Hepatic stellate cell (primary cell): ENCODE measurements around the gene EGFL8.

Source experiments
- DNase-seq: peaks from one replicate; pipeline ENCODE4 v3.0.0; 2011; ENCODE audit warnings: low spot score

Gene EGFL8

DNA sequence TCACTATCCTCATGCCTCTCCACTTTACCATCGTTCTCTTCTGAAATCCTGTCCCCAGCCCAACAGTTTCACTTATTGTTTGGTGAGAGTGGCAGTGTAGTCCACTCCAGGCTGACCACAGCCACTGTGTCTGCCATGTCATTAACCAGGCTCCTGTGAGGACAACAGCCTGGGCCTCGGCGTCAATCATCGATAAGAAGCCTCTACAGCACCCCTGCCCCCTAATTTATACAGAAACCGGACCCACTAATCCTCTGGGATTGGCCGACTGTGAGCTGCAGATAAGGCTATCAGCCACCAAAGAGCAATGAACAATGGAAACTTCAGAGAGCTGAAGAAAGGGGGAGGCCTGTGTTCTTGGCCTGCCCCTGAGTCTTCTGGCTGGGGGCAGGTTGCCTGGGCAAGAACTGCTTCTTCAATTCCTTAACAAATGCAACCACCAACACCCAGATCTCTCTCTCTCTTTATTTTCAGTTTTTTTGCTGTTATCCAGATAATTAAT is 3.4 kb downstream of the EGFL8 start:
- no peak for DNase-seq

DNA sequence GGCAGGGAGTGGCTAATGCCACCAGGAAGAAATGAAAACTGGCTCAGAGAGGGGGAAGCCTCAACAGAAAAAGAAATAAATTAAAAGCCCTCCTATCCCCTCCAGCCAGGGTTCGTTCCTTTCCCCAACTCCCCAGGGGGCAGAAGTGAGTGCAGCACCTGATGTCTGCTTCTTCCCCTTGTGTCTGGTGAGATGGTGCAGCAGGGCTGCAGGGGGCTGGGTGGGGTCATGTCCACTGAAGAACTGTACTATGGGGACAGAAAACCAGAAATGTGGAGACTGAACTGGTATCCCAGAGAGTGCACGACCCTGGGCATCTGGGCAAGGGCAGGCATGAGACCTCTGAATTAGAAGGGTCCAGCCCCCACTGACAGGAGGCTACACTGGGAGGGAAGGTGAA is 4.0 kb downstream of the EGFL8 start:
- no peak for DNase-seq

DNA sequence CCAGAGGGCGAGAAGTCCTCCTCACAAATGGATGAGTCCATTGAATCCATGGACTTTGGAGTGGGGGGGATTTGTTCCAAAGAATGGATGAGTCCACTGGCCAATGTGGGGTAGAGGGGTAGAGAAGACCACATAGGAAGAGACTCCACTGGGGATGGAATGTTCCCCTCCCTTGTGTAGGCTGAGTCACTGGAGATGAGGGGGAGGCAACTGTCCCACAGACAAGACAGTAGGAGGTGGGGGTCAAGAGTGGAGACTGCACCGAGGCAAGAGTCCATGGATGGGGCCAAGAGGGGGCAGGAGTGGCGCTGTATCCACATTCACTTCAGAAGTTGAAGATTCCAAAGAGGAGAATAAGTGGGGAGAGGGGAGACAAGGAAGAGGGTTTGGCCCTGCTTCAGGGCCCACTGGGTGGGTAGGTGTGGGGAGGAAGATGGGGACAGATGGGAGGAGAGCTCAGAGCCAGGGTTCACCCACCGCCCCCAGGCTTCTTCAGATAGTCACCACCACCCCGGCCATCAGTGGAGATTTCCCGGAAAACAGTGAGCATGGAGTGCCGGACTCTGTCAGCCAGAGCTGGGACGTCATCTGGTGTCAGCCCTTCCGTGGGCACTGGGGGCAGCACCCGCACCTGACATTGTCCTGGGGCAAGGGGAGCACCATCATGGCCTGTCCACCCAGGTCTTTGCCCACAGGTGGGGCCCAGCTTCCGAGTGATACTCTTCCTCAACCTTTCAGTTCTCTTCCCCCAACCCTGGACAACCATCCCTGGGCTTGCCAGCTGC is 4.6 kb downstream of the EGFL8 start:
- DNase-seq, result no peak

DNA sequence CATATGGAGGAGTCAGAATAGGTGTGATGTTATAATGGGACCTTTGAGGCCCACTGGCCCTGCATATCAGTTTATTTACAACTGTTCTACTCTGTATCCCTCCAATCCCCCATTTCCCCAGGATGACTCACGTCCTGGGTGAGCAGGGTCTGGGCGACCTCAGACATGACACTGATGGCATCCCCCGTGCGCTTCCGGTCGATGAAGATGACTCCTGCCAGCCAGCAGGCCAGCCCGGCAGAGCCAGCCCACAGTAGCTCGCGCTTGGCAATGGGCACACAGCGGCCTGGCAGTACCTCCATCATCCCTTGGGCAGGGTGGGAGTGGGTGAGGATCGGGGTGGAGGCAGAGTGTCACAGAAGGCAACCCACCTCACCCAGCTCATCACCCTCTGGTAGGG is 5.9 kb downstream of the EGFL8 start:
- no peak for DNase-seq

DNA sequence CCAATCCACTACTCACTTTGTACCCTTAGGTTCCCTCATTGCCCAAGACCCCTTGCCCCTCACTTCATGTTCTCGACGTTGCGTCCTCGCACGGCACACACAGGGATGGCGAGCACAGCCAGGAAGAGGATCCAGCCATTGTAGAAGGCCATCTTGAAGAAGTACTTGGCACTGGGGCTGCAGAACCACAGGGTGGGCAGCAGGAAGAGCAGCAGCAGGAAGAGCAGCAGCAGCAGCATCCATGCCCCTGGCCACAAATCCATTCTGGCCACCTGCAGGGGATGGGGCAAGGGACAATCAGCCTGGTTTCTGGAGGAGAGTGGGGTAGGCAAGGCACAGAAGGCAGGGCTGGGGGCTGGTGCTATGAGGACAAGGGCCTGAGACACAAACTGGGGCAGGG is 6.8 kb downstream of the EGFL8 start:
- no peak for DNase-seq

DNA sequence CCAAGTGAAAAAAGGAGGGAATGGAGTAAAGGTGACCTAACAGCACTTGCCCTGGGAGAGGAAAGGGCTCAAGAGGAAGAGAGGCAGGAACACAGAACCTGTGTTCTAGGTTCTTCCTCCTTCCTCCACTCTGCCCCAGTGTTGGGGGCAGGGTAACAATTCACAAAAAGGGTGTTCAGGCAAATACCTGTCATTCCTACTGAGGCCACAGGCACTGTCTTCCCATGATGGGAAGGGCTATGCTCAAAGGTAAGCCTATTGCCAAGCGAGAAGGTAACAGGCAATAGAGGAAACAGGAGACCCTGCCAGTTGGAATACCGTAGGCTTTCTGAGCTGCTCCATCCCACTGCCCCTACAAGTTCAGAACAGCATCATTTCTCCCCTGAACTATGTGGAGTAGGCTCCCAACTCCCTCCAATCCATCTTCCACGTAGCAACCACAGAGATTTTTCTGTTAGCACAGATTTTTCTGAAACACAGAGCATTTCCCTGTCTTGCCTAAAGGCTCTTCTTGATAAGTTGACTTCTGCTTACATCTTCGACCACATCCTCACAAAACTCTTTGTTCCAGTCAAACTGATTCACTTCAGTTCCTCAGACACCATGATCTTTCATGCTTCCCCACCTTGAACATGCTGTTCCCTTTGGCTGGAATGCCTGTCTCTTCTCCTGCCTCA is 8.8 kb downstream of the EGFL8 start:
- no peak for DNase-seq

DNA sequence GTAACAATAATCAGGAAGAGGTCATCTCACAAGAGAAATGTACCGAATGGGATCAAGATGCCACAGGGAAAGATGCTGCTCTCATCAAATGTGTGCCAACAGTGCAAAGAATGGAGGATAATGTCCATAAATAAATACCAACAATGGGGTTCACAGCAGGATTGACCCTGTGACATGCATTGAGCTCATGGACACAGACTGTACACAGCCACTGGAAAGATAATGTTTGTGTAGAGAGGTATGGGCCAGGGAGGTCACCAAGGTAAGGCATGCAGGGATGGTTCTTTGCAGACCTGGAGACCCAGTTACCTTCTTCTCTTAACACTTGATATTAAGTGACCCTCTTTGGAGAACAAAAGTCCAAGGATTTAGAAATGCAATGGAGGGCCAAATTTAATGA is 10.0 kb downstream of the EGFL8 start:
- DNase-seq, result no peak

DNA sequence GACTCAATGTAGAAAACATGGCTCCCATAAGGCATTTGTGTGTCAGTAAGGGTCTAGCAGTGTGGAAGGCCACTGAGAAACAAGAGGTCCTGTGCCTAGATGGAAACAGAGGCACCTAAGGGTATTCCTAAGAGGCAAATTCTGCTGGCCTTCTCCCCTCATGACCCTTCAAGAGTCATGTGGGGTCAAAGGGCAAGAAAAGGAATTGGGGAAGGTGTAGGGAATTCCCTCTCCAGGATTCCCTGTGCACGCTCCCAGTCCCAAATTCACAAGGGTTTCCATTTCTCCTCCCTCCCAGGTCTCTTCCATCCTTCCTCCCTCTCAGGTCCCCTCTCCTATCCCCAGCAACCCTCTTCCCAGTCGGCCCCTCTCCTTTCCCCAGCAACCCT is 10.9 kb downstream of the EGFL8 start:
- no peak for DNase-seq

DNA sequence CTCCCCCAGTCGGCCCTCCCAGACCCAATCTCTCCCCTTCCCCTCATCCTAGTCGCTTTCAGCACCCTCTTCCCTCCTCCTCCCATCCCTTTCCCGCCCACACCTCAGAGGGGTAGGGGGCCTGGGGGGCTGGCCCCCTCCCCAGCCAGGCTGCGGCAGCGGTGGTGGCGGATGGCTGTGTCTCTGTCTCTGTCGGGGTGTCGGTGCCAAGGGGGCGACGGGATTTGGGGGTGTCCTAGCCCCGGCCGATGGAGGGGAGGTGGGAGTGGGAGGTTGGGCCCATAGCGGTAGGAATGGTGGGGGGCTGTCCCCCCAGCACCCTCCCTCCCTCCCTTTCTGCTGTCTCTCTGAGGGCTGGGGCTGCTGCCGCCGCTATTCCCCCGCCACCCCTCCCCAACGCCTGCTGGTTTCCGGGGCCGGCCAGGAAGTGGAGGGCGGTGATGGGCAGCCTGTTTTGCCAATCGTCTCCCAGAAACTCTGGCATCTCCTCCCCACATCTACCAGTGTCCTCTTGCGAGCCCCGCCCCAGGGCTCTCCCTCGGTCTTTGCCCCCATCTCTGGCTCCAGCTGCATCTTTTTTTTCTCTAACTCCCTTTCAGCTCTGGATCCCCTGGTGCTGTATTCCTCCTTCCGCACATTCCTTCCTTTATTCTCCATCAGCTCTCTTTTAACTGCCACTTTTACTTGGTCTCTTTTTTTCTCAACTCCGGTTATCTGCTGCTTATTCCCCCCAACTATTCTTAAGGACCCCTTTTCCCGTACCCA is 11.5 kb downstream of the EGFL8 start, which contains the start of gene AGPAT1:
TSS of gene AGPAT1 (minus strand) at position 374 of the 765 bp plus-strand sequence. CDS start 4,588 bp downstream, outside the sequence.
- peak; percentile 98 for DNase-seq

DNA sequence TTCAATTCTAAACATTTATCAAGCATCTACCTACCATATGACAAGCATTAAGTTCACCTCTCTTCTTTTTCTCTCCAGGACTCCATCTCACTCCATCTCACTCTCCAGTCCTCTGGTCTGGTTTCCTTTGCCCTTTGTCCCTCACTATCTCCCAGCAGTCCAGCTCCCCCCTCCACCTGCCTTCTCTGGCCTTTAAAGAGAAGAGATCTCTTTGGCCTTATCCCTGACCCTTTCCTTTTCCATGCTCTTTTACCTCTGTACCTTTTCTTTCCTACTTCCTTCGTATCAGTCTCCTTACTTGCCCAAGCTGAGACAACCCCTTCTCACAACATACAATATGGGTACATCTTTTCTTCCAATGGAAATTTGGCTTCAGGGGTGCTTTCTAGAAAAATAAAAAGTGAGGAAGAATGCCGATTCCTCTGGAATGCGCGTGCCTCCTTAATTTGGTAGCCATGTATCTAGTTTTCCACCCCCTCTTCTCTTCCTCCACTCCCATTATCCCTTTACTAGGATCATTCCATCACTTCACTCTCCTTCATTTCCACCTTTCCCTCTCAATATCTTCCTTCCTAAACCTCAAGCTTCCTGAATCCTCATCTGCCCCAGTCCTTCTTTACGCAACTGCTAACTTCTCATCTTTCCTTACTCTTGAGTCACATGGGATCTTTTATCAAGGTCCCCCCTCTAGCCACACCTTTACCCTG is 12.2 kb downstream of the EGFL8 start:
- no peak for DNase-seq

DNA sequence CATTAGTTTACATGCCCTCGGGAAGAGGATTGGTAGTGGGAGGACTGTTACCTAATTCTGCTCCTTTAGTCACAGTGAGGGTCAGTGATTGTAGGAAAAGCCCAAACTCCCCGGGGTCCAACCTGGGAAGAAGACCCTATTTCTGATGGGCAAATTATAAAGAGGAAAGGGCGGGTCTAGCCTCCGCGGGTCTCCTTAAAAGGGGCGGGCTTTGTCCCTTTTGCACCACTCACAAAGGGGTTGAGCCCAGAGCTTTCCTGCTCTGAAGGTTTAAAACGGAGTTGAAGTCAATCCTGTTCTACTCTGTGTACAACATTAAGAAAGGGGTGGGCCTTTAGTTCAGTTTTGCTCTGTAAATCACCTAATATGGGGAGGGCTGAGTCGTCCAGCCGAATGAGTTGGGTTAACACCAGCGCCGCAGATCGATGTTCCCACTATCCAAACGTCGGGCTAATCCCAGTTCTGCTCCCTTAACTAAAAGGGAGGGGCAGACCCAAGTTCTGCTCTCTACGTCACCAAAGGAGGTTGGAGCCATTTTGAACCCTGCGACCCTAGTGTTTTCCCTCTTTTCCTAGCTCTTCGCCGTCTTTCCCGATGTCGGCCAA is 12.9 kb downstream of the EGFL8 start:
- DNase-seq, result no peak

DNA sequence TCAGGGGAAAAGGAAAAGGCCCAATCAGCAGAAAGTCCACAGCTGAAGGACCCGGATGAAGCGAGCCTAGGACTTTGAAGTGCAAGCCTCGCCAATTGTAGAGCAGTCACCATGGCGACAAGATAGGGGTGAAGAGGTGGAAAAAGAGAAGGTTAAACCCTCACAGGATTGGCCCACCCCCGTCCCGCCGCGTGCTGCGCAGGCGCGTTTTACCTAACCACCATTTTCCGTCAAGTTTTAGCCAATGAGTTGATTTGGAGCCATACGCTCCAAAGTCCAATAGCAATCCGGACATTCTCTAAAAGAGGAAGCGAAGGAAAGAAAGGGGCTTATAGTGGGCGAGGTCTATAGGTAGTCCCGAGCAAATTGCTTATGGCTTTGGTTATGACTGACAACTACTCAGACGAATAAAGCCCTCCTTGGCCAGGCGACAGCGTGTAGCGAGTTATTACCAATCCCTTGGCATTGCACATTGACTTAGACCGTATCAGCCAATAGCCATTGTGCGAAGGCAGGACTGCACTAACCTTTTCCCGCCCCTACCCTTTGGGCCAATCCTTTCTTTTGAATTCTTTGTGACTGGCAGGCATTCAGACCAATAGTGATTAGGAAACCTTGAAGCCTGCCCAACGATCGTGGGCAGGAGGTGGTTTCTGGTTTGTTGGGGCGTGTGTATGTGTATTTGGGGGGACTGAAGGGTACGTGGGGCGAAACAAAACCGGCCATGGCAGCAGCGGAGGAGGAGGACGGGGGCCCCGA is 13.6 kb downstream of the EGFL8 start, which contains the start of gene RNF5:
TSS of gene RNF5 (plus strand) at position 618 of the 759 bp plus-strand sequence. CDS start at position 725, 107 bp downstream.
- peak; percentile 98 for DNase-seq

DNA sequence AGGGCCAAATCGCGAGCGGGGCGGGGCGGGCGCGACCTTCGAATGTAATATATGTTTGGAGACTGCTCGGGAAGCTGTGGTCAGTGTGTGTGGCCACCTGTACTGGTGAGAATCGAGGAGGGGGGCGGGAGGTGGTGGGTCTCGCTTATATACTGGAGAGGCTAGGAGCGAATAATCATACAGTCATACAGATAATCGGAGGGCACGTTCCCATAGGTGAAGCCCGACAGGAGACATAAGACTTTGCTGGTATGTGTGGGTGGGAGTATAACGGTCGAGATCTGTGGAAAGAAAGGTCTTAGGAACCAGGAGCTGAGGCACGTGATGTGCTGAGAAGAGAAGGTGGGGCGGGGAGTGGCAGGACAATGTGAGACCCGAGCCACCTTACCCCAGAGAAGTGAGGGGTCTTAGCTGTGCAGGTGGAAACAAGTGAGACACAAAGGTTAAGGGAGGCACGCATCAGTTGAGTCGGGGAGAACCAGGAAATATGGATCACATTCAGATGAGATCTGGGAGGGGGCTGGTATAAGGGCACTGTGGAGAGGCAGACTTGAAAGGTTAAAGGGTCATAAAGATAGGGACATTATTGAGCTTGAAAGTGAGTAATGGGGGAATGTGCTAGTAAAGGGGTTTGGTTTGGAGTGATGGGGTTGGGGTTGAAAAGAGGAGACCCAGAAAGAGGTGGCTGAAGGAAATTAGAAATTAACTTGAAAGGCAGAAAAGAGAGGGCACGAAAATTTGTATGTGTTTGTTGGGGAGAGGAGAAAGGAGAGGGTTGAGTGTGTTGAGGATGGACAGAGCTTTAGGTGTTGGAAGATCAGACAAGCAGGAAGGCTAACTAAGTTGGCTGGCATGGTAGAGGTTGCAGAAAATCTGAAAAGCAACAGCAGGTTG is 14.4 kb downstream of the EGFL8 start:
- DNase-seq, result no peak

DNA sequence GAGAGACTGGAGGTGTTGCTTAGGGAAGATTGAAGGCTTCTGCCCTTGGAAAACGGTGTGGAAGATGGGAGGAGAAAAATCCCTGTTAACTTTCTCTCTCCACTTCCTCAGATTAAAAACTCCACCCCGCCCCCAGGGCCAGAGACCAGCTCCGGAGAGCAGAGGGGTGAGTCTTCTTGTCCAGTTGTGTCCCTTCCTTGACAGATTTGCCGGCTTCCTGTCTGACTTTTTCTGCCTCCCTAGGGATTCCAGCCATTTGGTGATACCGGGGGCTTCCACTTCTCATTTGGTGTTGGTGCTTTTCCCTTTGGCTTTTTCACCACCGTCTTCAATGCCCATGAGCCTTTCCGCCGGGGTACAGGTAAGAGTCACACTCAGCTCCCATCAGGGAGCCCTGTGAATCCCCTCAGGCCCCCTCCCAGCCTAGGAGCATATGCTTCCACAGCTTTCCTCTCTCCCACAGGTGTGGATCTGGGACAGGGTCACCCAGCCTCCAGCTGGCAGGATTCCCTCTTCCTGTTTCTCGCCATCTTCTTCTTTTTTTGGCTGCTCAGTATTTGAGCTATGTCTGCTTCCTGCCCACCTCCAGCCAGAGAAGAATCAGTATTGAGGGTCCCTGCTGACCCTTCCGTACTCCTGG is 15.5 kb downstream of the EGFL8 start:
- DNase-seq, result no peak

DNA sequence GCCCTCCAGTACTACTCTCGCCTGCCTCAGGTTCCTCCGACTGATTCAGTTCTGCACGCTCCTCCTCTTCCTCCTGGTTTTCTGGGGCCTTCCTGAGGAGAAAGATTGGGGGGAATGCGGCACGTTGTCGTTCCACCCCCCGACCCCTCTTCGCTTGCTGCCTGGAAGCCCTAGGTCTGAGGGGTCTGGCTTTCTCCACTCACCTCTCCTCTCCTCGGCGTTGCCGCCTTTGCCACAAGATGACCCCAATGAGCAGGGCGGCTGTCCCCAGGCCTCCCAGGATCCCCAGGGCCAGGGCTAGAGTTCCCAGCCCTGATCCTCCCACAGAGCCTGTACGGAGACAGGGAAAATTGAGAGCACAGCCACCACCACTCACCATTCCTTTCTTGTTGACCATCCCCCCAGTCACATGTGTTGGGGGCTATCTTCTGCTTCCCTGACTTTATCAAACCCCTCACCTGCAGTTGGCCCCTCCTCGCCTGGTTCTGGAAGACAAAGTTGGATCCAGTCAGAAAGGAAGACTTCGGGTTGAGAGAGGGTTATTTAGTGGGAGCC is 16.8 kb downstream of the EGFL8 start:
- DNase-seq, result no peak

DNA sequence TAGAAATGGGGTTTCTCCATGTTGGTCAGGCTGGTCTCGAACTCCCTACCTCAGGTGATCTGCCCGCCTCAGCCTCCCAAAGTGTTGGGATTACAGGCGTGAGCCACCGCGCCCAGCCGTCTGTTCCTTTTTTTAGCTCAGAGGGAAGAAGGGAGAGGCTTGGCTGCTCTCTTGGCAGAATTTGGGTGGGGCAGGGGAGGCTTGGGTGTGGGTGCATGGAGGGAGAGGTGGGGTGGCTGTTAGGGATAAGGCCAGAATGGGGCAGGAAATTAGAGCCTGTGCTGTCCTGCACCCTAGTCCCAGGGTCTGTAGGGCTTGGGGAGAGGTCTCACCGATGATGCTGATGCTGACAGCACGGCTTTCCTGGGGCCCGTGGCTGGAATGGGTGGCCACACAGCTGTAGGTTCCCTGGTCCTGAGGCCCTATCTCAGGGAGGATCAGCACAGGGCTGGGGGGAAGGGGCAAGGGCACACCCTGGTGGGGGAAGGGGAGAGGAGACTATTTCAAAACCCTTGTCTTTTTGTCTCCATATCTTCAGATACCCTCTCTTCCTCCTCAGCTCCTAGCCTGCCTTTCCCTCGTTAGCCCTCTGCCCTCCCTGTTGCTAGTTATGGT is 17.6 kb downstream of the EGFL8 start:
- DNase-seq, result no peak

DNA sequence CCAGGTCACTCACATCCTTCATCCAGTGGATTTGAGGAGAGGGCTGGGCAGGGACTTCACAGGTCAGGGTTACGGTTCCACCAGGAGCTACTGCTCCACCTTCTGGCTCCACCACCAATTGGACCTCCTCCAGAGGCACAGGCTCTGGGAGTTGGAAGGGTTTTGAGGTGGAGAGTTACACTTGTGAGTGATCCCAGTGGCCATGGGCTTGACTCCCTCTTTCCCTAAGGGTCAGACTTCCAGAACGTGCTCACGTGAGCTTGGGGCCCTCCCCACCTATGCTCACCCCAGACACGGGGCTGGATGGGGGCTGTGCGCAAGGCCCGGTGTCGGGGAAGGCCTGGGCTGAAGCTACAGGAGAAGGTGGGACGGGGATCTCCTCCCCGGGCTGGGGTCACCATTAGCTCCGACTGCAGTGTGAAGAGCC is 18.2 kb downstream of the EGFL8 start:
- no peak for DNase-seq

DNA sequence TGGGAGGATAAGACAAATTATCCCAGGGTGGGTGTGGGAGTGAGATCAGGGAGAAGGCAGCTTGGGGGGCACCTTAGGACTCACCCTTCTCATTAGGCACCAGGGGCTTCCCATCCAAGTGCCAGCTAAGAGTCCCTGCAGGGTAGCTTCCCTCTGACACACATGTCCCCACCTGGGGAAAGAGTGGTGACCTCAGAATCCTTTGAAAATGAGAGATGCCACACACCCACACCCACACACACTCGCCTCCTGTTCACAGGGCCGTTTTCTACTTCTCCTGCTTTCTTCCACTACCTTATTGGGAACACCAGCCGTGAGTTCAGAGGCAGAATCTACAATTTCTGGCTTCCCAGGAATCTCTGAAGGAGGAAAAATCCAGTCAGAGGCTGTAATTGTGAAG is 18.6 kb downstream of the EGFL8 start:
- DNase-seq, result no peak
